CD14-positive monocyte (primary cell): Measurements from ENCODE around the gene NECTIN1. TPM values are rescaled to one million over a fixed set of nuclear protein-coding genes. Genes with fewer than 3 reads are reported as not detected.

ENCODE experiments used
- DNase-seq, 3 donors: peaks; one replicate each; pipeline ENCODE4 v3.0.0-alpha.2; 2011 to 2022
- H2AFZ ChIP-seq: 2 replicates; pipeline ENCODE4 v1.6.0; 2012; ENCODE audit warnings: mild to moderate bottlenecking, low read depth, low read length, inconsistent platforms; ENCODE audit not compliant: insufficient read depth, poor library complexity, severe bottlenecking
- H3K27ac ChIP-seq, 2 donors: 1 replicate in 1 of 2; 2 replicates in 1 of 2; pipeline ENCODE4 v1.5.1; 2012 to 2013; ENCODE audit warnings: low read length in 2 of 2, control low read depth in 1 of 2, inconsistent platforms in 1 of 2, low read depth in 1 of 2, mild to moderate bottlenecking in 1 of 2
- H3K27me3 ChIP-seq, 2 donors: one replicate each; pipeline versions ENCODE4 v1.6.0 to v1.6.1; 2011 to 2013; ENCODE audit warnings: low read length in 2 of 2; ENCODE audit not compliant: control insufficient read depth in 2 of 2, insufficient read depth in 2 of 2
- H3K36me3 ChIP-seq, 2 donors: replicated peaks in 1 of 2; 1 replicate in 1 of 2; 2 replicates in 1 of 2; pipeline versions ENCODE4 v1.5.1 to v1.6.1; 2012 to 2013; ENCODE audit warnings: low read length in 2 of 2, control low read depth in 1 of 2, inconsistent platforms in 1 of 2, mild to moderate bottlenecking in 1 of 2; ENCODE audit not compliant: insufficient read depth in 2 of 2, control insufficient read depth in 1 of 2
- H3K4me1 ChIP-seq, 2 donors: 1 replicate in 1 of 2; 2 replicates in 1 of 2; pipeline versions ENCODE4 v1.5.1 to v1.6.1; 2012 to 2013; ENCODE audit warnings: low read length in 2 of 2, control low read depth in 1 of 2, inconsistent platforms in 1 of 2, mild to moderate bottlenecking in 1 of 2, moderate library complexity in 1 of 2; ENCODE audit not compliant: insufficient read depth in 2 of 2, control insufficient read depth in 1 of 2
- H3K4me2 ChIP-seq: replicated peaks from 2 replicates; pipeline ENCODE3; 2012; ENCODE audit warnings: low read length, moderate library complexity, mild to moderate bottlenecking; ENCODE audit not compliant: poor library complexity, severe bottlenecking; ENCODE audit errors: extremely low read depth
- H3K4me3 ChIP-seq, 3 experiments: fragments of 200-600 bp in 1 of 3; sonication (generic) in 1 of 3; replicated peaks in 1 of 3; 1 replicate in 2 of 3; 2 replicates in 1 of 3; pipeline ENCODE4 v1.5.1; 2011 to 2013; ENCODE audit warnings: low read length in 3 of 3, mild to moderate bottlenecking in 3 of 3, control low read depth in 2 of 3, low read depth in 2 of 3, inconsistent platforms in 1 of 3, moderate library complexity in 1 of 3
- H3K79me2 ChIP-seq: 2 replicates; pipeline ENCODE4 v1.6.0; 2012; ENCODE audit warnings: mild to moderate bottlenecking, control low read depth, inconsistent platforms, low read length, moderate library complexity; ENCODE audit not compliant: insufficient read depth
- H3K9ac ChIP-seq: 2 replicates; pipeline ENCODE4 v1.6.0; 2017; ENCODE audit warnings: low read length, mild to moderate bottlenecking; ENCODE audit not compliant: insufficient read depth, poor library complexity, severe bottlenecking
- H3K9me3 ChIP-seq, 2 donors: replicated peaks in 1 of 2; 1 replicate in 1 of 2; 2 replicates in 1 of 2; pipeline versions ENCODE4 v1.5.1 to v1.6.1; 2012 to 2013; ENCODE audit warnings: low read length in 2 of 2, control low read depth in 1 of 2; ENCODE audit not compliant: control insufficient read depth in 1 of 2, insufficient read depth in 1 of 2
- H4K20me1 ChIP-seq: 2 replicates; pipeline ENCODE4 v1.6.0; 2012; ENCODE audit warnings: mild to moderate bottlenecking, low read length, control low read depth, moderate library complexity; ENCODE audit not compliant: insufficient read depth
- H3K27ac Mint-ChIP-seq, 7 donors: one replicate each; pipeline ENCODE4 v1.8.0; 2020; ENCODE audit warnings: mild to moderate bottlenecking in 7 of 7, mixed read lengths in 7 of 7, moderate library complexity in 6 of 7, inconsistent platforms in 2 of 7
- H3K27me3 Mint-ChIP-seq, 3 donors: one replicate each; pipeline ENCODE4 v1.8.0; 2021 to 2022; ENCODE audit warnings: low read depth in 3 of 3, mild to moderate bottlenecking in 3 of 3, mixed read lengths in 3 of 3, moderate library complexity in 3 of 3, inconsistent platforms in 1 of 3
- H3K36me3 Mint-ChIP-seq, 2 donors: one replicate each; pipeline ENCODE4 v1.8.0; 2020; ENCODE audit warnings: mixed read lengths in 2 of 2, inconsistent platforms in 1 of 2, mild to moderate bottlenecking in 1 of 2
- H3K4me1 Mint-ChIP-seq: one replicate; pipeline ENCODE4 v1.8.0; 2020; ENCODE audit warnings: mild to moderate bottlenecking, mixed read lengths
- H3K4me3 Mint-ChIP-seq, 2 donors: one replicate each; pipeline ENCODE4 v1.8.0; 2020; ENCODE audit warnings: mild to moderate bottlenecking in 2 of 2, mixed read lengths in 2 of 2, moderate library complexity in 1 of 2
- H3K9me3 Mint-ChIP-seq, 7 donors: one replicate each; pipeline ENCODE4 v1.8.0; 2020 to 2022; ENCODE audit warnings: mixed read lengths in 7 of 7, mild to moderate bottlenecking in 6 of 7, moderate library complexity in 6 of 7, inconsistent platforms in 2 of 7
- CTCF ChIP-seq: fragments of 200-600 bp; IDR thresholded peaks from one replicate; pipeline ENCODE4 v1.8.0; 2022; ENCODE audit warnings: antibody characterized with exemption, mild to moderate bottlenecking
- WGBS: methylation state at CpG from one replicate; pipeline ENCODE4 v1.1.5; 2013; ENCODE audit warnings: missing lambda C conversion rate; ENCODE audit not compliant: insufficient coverage; 5-methylcytosine and 5-hydroxymethylcytosine counted together
- intact Hi-C, 2 donors: fragments of 100-400 bp; cut with micrococcal nuclease; formaldehyde crosslinking; loops; one replicate each; pipeline versions ENCODE4 v1.15.0 to v1.15.1; 2023
- polyA plus RNA-seq, 3 donors: library from polyadenylated mRNA; depleted of rRNA in 1 of 3; unstranded in 2 of 3; stranded (reverse) in 1 of 3; fragments of 300-500 nt in 2 of 3; fragments of >200 nt in 1 of 3; fragmentation: Illumina TruSeq in 2 of 3; gene quantifications; 1 replicate in 2 of 3; 2 replicates in 1 of 3; pipeline ENCODE4 v1.2.3, GENCODE V29; 2012 to 2021

Gene NECTIN1
- polyA plus RNA-seq, 3 donors, result 0.53 to 8.3 (median 0.85) TPM

- no peaks in the 10 kb centered on the region for H3K79me2 ChIP-seq
- H3K4me2 ChIP-seq, result no peak overlapping the region
- H3K27me3 ChIP-seq, result no peaks in the 10 kb centered on the region
- no peak overlapping the region for H3K9ac ChIP-seq
- intact Hi-C loops, result no loop called here
- H3K4me1 Mint-ChIP-seq, result peaks cover 5% of the 10 kb centered on the region
- H3K36me3 ChIP-seq, result no peaks in the 10 kb centered on the region
- no peak overlapping the region for H3K4me3 ChIP-seq
- no peak for DNase-seq
- no peak overlapping the region for H3K27ac Mint-ChIP-seq
- 86% methylated on average over 4 of the region's 9 CpGs for WGBS
- H3K4me1 ChIP-seq, result no peaks in the 10 kb centered on the region
- no peak for TF ChIP-seq CTCF
- no peaks in the 10 kb centered on the region for H4K20me1 ChIP-seq
- peaks cover 2 to 3% (median 3%) of the 10 kb centered on the region in 3 donors for H3K27me3 Mint-ChIP-seq
- peaks cover 8 to 9% of the 10 kb centered on the region in 2 donors for H3K36me3 Mint-ChIP-seq
- no peaks in the 10 kb centered on the region for H3K9me3 Mint-ChIP-seq
- H3K27ac ChIP-seq, result no peak overlapping the region
- no peak overlapping the region for H3K4me3 Mint-ChIP-seq
- no peaks in the 10 kb centered on the region for H3K9me3 ChIP-seq
- no peak overlapping the region for H2AFZ ChIP-seq
These were observed 64.9 kb downstream of the NECTIN1 start for GRCh38 chr11:119664063-119664572.

DNA sequence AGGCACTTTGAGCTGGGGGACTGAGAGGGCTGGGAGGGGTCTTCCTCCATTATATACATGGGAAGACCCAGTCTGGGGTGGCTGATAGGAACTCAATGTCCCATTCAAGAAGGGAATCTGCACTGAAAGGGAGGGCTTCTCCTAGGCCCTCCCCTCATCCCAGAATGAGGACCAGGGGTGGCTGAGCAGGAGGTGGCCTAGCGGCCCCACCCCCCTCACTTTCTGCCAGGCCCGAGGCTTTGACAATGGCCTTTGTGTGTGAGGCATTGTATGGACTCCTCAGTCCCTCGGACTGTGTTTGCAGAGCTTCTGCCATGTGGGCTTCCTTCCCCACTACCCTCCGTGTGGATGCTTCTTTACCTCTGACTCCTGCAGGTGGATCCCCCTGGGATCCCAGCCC is 65.7 kb downstream of the NECTIN1 start:
- Mint-ChIP-seq H3K4me1 (no peaks in the 10 kb centered on the region), H3K4me3 (no peak overlapping the region)
- H4K20me1 ChIP-seq, result no peaks in the 10 kb centered on the region

More for the DNA sequence above, 65.7 kb downstream of the NECTIN1 start:
- Histone ChIP-seq H3K9ac (no peak overlapping the region), H3K27ac (no peak overlapping the region), H3K4me1 (no peaks in the 10 kb centered on the region), H3K79me2 (no peaks in the 10 kb centered on the region), H3K9me3 (no peaks in the 10 kb centered on the region), H3K4me3 (no peak overlapping the region), H3K36me3 (no peaks in the 10 kb centered on the region), H3K4me2 (no peak overlapping the region), H3K27me3 (no peaks in the 10 kb centered on the region), H2AFZ (no peak overlapping the region)
- intact Hi-C loops, result no loop called here
- no peak overlapping the region for H3K27ac Mint-ChIP-seq
- H3K36me3 Mint-ChIP-seq, result peaks cover 8 to 9% of the 10 kb centered on the region in 2 donors
- H3K9me3 Mint-ChIP-seq, result no peaks in the 10 kb centered on the region
- no CpG with 5 or more reads among the region's 4 CpGs for WGBS
- DNase-seq, result no peak
- no peak for TF ChIP-seq CTCF
- peaks cover 2 to 3% (median 2%) of the 10 kb centered on the region in 3 donors for H3K27me3 Mint-ChIP-seq
